CD4-positive, alpha-beta T cell treated with Interleukin-15 for 4 hours (primary cell): ENCODE measurements around the gene DENND6B.
A peak's percentile ranks its signal among the peaks of the same experiment; 100 is the strongest.
"Not testable (repeated sequence)": the region's sequence is repeated elsewhere in the genome, so short reads cannot be mapped to it uniquely, and the experiment has no call there.

Source experiments
- DNase-seq: peaks from one replicate; pipeline ENCODE4 v3.0.0-alpha.2; 2020; ENCODE audit warnings: low spot score

Gene DENND6B

GRCh38 chr22:50326956-50327710 is at the start of gene DENND6B:
TSS of gene DENND6B (minus strand) at chr22:50327012. CDS start at chr22:50326988, 24 bp downstream.
- peak; percentile 67 for DNase-seq

GRCh38 chr22:50376085-50376651 is 49.4 kb upstream of the DENND6B start:
- DNase-seq: no peak

GRCh38 chr22:50371101-50371648 is 44.4 kb upstream of the DENND6B start:
- DNase-seq: no peak

GRCh38 chr22:50367778-50368500 is 41.1 kb upstream of the DENND6B start:
- DNase-seq: no peak

DNA sequence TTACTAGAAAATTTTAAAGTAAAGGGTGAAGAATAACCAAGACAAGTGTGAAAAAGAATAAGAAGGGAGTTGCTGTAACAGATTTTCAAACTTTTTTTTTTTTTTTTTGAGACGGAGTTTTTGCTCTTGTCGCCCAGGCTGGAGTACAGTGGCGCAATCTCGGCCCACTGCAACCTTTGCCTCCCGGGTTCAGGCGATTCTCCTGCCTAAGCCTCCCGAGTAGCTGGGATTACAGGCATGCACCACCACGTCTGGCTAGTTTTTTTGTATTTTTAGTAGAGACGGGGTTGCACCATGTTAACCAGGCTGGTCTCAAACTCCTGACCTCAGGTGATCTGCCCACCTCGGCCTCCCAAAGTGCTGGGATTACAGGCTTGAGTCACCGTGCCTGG is 37.0 kb upstream of the DENND6B start:
- not testable (repeated sequence) for DNase-seq

GRCh38 chr22:50363166-50363802 is 36.5 kb upstream of the DENND6B start:
- no peak for DNase-seq

DNA sequence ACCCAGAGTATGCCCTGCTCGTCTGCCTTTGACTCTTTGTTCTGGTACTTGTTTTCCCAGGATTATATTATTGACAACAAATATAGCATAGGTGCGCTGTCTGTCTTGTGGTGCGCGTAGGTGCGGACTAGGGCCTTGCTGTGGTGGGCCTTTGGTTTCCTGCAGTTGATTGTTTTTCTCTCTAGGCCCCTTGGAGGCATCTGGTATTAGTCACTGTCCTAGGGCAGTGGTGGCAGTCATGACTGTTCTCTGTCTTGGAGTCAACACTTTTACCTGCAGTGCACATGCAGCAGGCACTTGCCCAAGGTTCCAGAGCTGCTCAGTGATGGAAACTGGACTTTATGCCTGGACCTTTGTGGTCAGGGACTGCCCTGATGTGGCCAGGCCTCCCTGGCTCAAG is 34.9 kb upstream of the DENND6B start:
- peak; percentile 39 for DNase-seq

GRCh38 chr22:50361222-50361621 is 34.4 kb upstream of the DENND6B start:
- DNase-seq: no peak

DNA sequence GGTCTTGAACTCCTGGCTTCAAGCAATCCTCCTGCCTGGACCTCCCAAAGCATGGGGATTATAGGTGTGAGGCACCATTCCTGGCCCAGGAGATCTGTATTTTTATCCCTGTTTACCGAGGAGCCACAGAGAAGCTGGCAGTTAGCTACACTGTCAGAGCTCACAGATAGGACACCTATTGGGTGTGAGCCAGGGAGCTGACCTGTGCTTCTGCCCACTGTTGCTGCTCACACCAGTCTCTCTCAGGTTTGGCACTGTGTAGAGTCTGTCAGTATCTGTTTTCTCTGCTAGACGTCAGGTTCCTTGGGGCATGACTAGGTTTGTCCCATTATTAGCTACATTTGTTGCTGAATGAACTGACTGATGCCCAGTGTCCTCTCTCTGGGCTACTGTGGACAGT is 33.8 kb upstream of the DENND6B start:
- DNase-seq: no peak

- DNase-seq: no peak
Measured at GRCh38 chr22:50357756-50358155, 30.9 kb upstream of the DENND6B start.

- DNase-seq: no peak
Measured at GRCh38 chr22:50357222-50357621, 30.4 kb upstream of the DENND6B start.

- DNase-seq: no peak
Measured at GRCh38 chr22:50356186-50356585, 29.4 kb upstream of the DENND6B start.

DNA sequence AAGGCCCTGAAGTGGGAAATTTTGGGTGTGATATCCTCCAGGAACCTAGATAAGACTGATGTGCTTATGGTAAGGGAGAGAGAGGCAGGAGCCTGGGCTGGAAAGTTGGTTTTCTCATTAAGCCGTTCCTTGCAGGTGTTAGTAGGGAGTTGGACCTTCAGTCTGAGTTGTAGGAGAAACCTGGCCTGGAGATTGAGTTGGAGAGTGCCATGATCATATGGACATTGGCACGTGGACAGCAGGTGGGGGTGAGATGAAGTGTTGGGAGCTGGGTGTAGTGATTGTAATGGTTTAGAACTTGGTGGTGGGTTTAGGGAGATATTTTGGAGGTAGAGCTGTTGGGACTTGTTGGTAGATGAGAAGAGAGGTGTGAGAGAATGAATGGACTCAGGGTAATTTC is 21.2 kb upstream of the DENND6B start:
- no peak for DNase-seq

- no peak for DNase-seq
Measured at GRCh38 chr22:50347157-50347556, 20.3 kb upstream of the DENND6B start.

- DNase-seq: no peak
Measured at GRCh38 chr22:50346470-50346869, 19.7 kb upstream of the DENND6B start.

DNA sequence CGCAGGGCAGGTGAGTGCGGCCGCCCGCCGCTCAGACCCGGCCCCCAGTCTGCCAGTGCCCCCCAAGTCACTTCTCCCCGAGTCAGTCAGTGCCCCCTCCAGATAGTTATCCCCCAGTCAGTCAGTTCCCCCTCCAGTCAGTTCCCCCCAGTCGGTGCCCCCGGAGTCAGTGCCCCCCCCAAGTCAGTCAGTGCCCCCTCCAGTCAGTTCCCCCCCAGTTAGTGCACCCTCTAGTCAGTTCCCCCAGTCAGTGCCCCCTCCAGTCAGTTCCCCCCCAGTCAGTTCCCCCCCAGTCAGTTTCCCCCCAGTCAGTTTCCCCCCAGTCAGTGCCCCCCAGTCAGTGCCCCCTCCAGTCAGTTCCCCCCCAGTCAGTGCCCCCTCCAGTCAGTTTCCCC is 16.7 kb upstream of the DENND6B start:
- DNase-seq: no peak

- DNase-seq: peak; percentile 88
Measured at GRCh38 chr22:50342651-50343540, 16.1 kb upstream of the DENND6B start, which contains the start of gene PPP6R2. TSS of gene PPP6R2 (plus strand) at chr22:50343327. CDS start at chr22:50393909, 50,582 bp downstream.

DNA sequence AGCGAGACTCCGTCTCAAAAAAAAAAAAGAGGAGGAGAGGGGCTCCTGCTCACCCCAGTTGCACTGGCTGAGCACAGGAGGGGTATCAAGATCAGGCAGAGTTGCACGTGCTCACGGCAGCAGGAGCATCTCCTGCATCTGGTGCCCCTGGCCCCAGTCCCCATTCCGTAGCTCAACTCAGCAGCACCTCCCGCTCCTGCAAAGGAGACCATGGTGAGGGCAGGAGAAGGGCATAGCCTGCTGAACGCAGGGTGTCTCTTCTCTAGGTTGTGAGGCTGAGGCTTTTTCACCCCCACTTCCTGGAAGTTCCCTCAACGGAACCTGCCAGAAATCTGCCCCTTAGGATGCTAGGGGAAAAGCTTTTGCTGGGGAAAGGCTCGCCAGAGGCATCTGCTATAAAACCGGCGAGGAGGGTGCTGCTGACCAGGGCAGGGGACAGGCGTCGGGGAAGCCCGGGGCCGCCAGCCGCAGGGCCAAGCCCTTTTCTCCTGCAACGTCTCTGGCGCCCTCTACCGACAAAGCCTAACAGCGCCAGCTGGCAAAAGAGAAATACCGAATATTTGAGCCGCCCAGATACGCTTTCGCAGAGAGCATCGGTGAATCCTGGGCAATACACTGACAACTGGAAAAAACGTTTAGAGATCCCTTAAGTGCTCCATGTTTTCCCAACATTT is 15.3 kb upstream of the DENND6B start:
- peak; percentile 91 for DNase-seq

DNA sequence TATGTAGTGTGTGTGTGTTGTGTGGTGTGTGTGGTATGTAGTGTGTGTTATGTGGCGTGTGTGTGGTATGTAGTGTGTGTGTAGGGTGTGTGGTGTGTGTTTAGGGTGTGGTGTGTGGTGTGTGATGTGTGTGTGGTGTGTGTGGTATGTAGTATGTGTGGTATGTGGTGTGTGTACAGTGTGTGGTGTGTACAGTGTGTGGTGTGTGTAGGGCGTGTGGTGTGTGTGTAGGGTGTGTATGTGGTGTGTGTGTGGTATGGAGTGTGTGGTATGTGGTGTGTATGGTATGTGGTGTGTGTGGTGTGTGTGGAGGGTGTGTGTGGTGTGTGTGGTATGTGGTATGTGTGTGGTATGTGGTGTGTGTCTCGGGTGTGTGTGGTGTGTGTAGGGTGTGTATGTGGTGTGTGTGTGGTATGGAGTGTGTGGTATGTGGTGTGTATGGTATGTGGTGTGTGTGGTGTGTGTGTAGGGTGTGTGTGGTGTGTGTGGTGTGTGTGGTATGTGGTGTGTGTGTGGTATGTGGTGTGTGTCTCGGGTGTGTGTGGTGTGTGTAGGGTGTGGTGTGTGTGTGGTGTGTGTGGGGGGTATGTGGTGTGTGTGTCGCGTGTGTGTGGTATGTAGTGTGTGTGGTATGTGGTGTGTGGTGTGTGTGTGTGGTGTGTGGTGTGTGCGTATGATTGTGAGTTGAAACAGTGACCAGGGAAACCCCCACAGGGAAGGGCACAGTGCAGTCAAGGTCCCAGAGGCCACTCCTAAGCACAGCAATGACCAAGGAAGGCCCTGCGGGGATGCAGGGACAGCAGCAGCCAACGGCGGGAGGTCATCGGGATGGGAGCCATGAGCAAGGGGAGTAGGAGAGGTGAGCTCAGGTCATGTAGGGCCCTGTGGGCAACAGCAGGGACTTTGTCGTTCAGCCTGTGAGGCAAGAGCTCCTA is 13.4 kb upstream of the DENND6B start:
- no peak for DNase-seq
